Cortex of kidney (tissue), 1 donor: Measurements from ENCODE around the gene SFXN4.

Source experiments
- DNase-seq: peaks from one replicate; lab custom pipeline; 2025; lab: John Stamatoyannopoulos, UW

The SFXN4 gene

GRCh38 chr10:119165171-119166117, at the start of gene SFXN4:
Gene SFXN4 (minus strand): TSS chr10:119165714. CDS start chr10:119165647, 67 bp downstream.
- no peak for DNase-seq

GRCh38 chr10:119211625-119212441, 46.3 kb upstream of the SFXN4 start:
- DNase-seq, result no peak

- DNase-seq, result no peak
Observed at GRCh38 chr10:119211176-119211575, 45.7 kb upstream of the SFXN4 start.

- no peak for DNase-seq
Observed at GRCh38 chr10:119210633-119211032, 45.1 kb upstream of the SFXN4 start.

- no peak for DNase-seq
Observed at GRCh38 chr10:119209736-119210355, 44.3 kb upstream of the SFXN4 start.

GRCh38 chr10:119209035-119209735, 43.7 kb upstream of the SFXN4 start:
- no peak for DNase-seq

- DNase-seq, result no peak
Observed at GRCh38 chr10:119208553-119208940, 43.0 kb upstream of the SFXN4 start.

- no peak for DNase-seq
Observed at GRCh38 chr10:119207713-119208552, 42.4 kb upstream of the SFXN4 start.

- DNase-seq, result peak; percentile 86
Observed at GRCh38 chr10:119207366-119207666, 41.8 kb upstream of the SFXN4 start, which contains the start of gene GRK5. Gene GRK5 (plus strand): TSS chr10:119207571. CDS start chr10:119207918, 347 bp downstream.

GRCh38 chr10:119206603-119207365, 41.3 kb upstream of the SFXN4 start:
- DNase-seq, result no peak

GRCh38 chr10:119205894-119206602, 40.5 kb upstream of the SFXN4 start:
- no peak for DNase-seq

- DNase-seq, result no peak
Observed at GRCh38 chr10:119203006-119203405, 37.5 kb upstream of the SFXN4 start.

- no peak for DNase-seq
Observed at GRCh38 chr10:119201233-119201632, 35.7 kb upstream of the SFXN4 start.

- no peak for DNase-seq
Observed at GRCh38 chr10:119199231-119199992, 33.9 kb upstream of the SFXN4 start.

GRCh38 chr10:119198438-119198837, 32.9 kb upstream of the SFXN4 start:
- no peak for DNase-seq

- no peak for DNase-seq
Observed at GRCh38 chr10:119197921-119198320, 32.4 kb upstream of the SFXN4 start.

- DNase-seq, result no peak
Observed at GRCh38 chr10:119191881-119192280, 26.4 kb upstream of the SFXN4 start.

- no peak for DNase-seq
Observed at GRCh38 chr10:119190954-119191785, 25.7 kb upstream of the SFXN4 start.
